ENCODE measurements around the gene AOC3. TPM values are rescaled to one million over a fixed set of nuclear protein-coding genes. Genes with fewer than 3 reads are reported as not detected.

The AOC3 gene
- polyA plus RNA-seq, 3 donors, result 4.8 to 6.3 (median 5.3) TPM

Other genes starting within 250 kb of the AOC3 start
- 10 to 100 TPM; 44.7 to 65.3 (median 46.9) TPM for gene RETREG3, start 241.8 kb upstream of the AOC3 start, polyA plus RNA-seq (ENCODE audit: insufficient read length in 3 of 3)
- gene TUBG1, start 241.5 kb upstream of the AOC3 start, polyA plus RNA-seq (ENCODE audit: insufficient read length in 3 of 3), result 10 to 100 TPM; 49.6 to 66.9 (median 54.7) TPM
- gene TUBG2, start 191.9 kb upstream of the AOC3 start, polyA plus RNA-seq (ENCODE audit: insufficient read length in 3 of 3), result 10 to 100 TPM; 24.7 to 41.1 (median 25.7) TPM
- gene PLEKHH3, start 174.2 kb upstream of the AOC3 start, polyA plus RNA-seq (ENCODE audit: insufficient read length in 3 of 3), result 10 to 100 TPM; 14.4 to 18.9 (median 18.6) TPM
- gene CCR10, start 169.4 kb upstream of the AOC3 start, polyA plus RNA-seq (ENCODE audit: insufficient read length in 3 of 3), result 1 to 10 TPM; 1.6 to 2.4 (median 1.7) TPM
- 1 to 10 TPM; 6.7 to 8.9 (median 8.7) TPM for gene CNTNAP1, start 168.7 kb upstream of the AOC3 start, polyA plus RNA-seq (ENCODE audit: insufficient read length in 3 of 3)
- gene EZH1, start 106.2 kb upstream of the AOC3 start, polyA plus RNA-seq (ENCODE audit: insufficient read length in 3 of 3), result 10 to 100 TPM; 37.9 to 65.1 (median 41.3) TPM
- gene RAMP2, start 90.0 kb upstream of the AOC3 start, polyA plus RNA-seq (ENCODE audit: insufficient read length in 3 of 3), result 100 to 1,000 TPM in 1 of 3 donors, 10 to 100 TPM in 2; 80.9 to 101 (median 84.6) TPM
- gene VPS25, start 77.8 kb upstream of the AOC3 start, polyA plus RNA-seq (ENCODE audit: insufficient read length in 3 of 3), result 10 to 100 TPM; 80.6 to 93.2 (median 86.2) TPM
- gene WNK4, start 70.6 kb upstream of the AOC3 start, polyA plus RNA-seq (ENCODE audit: insufficient read length in 3 of 3), result 10 to 100 TPM in 1 of 3 donors, 1 to 10 TPM in 2; 7.1 to 16.8 (median 7.8) TPM
- 100 to 1,000 TPM; 150 to 167 (median 159) TPM for gene COA3, start 52.5 kb upstream of the AOC3 start, polyA plus RNA-seq (ENCODE audit: insufficient read length in 3 of 3)
- 1 to 10 TPM; 1.4 to 3.4 (median 2.2) TPM for gene CNTD1, start 52.3 kb upstream of the AOC3 start, polyA plus RNA-seq (ENCODE audit: insufficient read length in 3 of 3)
- 10 to 100 TPM; 70.2 to 76.5 (median 74.2) TPM for gene BECN1, start 26.9 kb upstream of the AOC3 start, polyA plus RNA-seq (ENCODE audit: insufficient read length in 3 of 3)
- gene PSME3, start 17.8 kb upstream of the AOC3 start, polyA plus RNA-seq (ENCODE audit: insufficient read length in 3 of 3), result 100 to 1,000 TPM in 2 of 3 donors, 10 to 100 TPM in 1; 96.0 to 115 (median 110) TPM
- gene AOC2, start 6.6 kb upstream of the AOC3 start, polyA plus RNA-seq (ENCODE audit: insufficient read length in 3 of 3), result 1 to 10 TPM in 2 of 3 donors, under 1 TPM in 1; 0.92 to 1.5 (median 1.1) TPM
- gene G6PC1, start 49.6 kb downstream of the AOC3 start, polyA plus RNA-seq (ENCODE audit: insufficient read length in 3 of 3), result 1 to 10 TPM; 6.2 to 9.6 (median 9.5) TPM
- 10 to 100 TPM; 57.3 to 76.0 (median 60.5) TPM for gene AARSD1, start 113.3 kb downstream of the AOC3 start, polyA plus RNA-seq (ENCODE audit: insufficient read length in 3 of 3)
- 1 to 10 TPM; 1.8 to 3.2 (median 3.2) TPM for gene PTGES3L, start 128.9 kb downstream of the AOC3 start, polyA plus RNA-seq (ENCODE audit: insufficient read length in 3 of 3)
- 10 to 100 TPM; 16.8 to 18.1 (median 17.1) TPM for gene RUNDC1, start 129.4 kb downstream of the AOC3 start, polyA plus RNA-seq (ENCODE audit: insufficient read length in 3 of 3)
- gene RPL27, start 147.2 kb downstream of the AOC3 start, polyA plus RNA-seq (ENCODE audit: insufficient read length in 3 of 3), result 1,000 to 10,000 TPM; 1,334 to 1,508 (median 1,422) TPM
- gene IFI35, start 155.6 kb downstream of the AOC3 start, polyA plus RNA-seq (ENCODE audit: insufficient read length in 3 of 3), result 10 to 100 TPM in 2 of 3 donors, 1 to 10 TPM in 1; 9.3 to 12.9 (median 11.0) TPM
- 100 to 1,000 TPM; 113 to 134 (median 129) TPM for gene VAT1, start 171.2 kb downstream of the AOC3 start, polyA plus RNA-seq (ENCODE audit: insufficient read length in 3 of 3)
- gene RND2, start 174.0 kb downstream of the AOC3 start, polyA plus RNA-seq (ENCODE audit: insufficient read length in 3 of 3), result 1 to 10 TPM; 3.6 to 4.0 (median 3.9) TPM